Gastrocnemius medialis (tissue), 4 donors: ENCODE data around the gene ZNRD2. TPM values are rescaled to one million over a fixed set of nuclear protein-coding genes. Genes with fewer than 3 reads are reported as not detected.

Source experiments
- ATAC-seq, 2 donors: fragments of 150-250 bp; one replicate each; pipeline ENCODE4 v1.9.1; 2016
- DNase-seq, 2 donors: peaks; one replicate each; pipeline ENCODE4 v3.0.0-alpha.2; 2019
- H3K27ac ChIP-seq, 4 donors: fragments of 200-600 bp; sonication (generic); 1 replicate in 1 of 4; 2 replicates in 3 of 4; pipeline ENCODE4 v1.5.1; 2016 to 2018; ENCODE audit warnings: mild to moderate bottlenecking in 2 of 4, moderate library complexity in 1 of 4
- H3K27me3 ChIP-seq, 3 donors: fragments of 200-600 bp; sonication (generic) in 2 of 3; 1 replicate in 1 of 3; 2 replicates in 2 of 3; pipeline versions ENCODE4 v1.5.1 to v1.6.0; 2016 to 2019; ENCODE audit warnings: mild to moderate bottlenecking in 1 of 3, moderate library complexity in 1 of 3
- H3K36me3 ChIP-seq, 2 donors: fragments of 200-600 bp; sonication (generic) in 1 of 2; one replicate each; pipeline ENCODE4 v1.5.1; 2017 to 2018
- H3K4me1 ChIP-seq, 2 donors: fragments of 200-600 bp; sonication (generic) in 1 of 2; one replicate each; pipeline ENCODE4 v1.5.1; 2016 to 2017; ENCODE audit warnings: mild to moderate bottlenecking in 2 of 2
- H3K4me3 ChIP-seq, 4 donors: fragments of 200-600 bp; sonication (generic) in 3 of 4; 1 replicate in 1 of 4; 2 replicates in 3 of 4; pipeline ENCODE4 v1.5.1; 2016 to 2019; ENCODE audit warnings: mild to moderate bottlenecking in 2 of 4
- H3K9me3 ChIP-seq, 3 donors: fragments of 200-600 bp; sonication (generic) in 2 of 3; 1 replicate in 1 of 3; 2 replicates in 2 of 3; pipeline ENCODE4 v1.5.1; 2016 to 2019
- POLR2A ChIP-seq, 2 donors: fragments of 450-650 bp; IDR thresholded peaks; one replicate each; pipeline ENCODE4 v1.6.1; 2017; ENCODE audit warnings: antibody characterized with exemption in 2 of 2, mild to moderate bottlenecking in 2 of 2, moderate library complexity in 2 of 2
- in situ Hi-C, 4 donors: fragments of 200-750 bp; cut with MboI; loops; one replicate each; pipeline versions ENCODE4 v1.15.0 to v1.8.0; 2017; ENCODE audit warnings: low sequenced_read_pairs in 4 of 4
- intact Hi-C: fragments of 100-400 bp; cut with DNase I; formaldehyde crosslinking; loops from one replicate; pipeline ENCODE4 v1.15.1; 2023; ENCODE audit warnings: low total_unique reads
- total RNA-seq, 4 donors: library from RNA; depleted of rRNA; stranded (reverse); fragments of >200 nt; gene quantifications; one replicate each; pipeline versions ENCODE4 v1.1.0 to v1.2.3, GENCODE V29; 2016
- TF ChIP-seq, protein P1 (sequence below), 5 experiments: fragments of 450-650 bp in 3 of 5; fragments of 200-600 bp in 2 of 5; sonication (generic) in 2 of 5; IDR thresholded peaks in 4 of 5; conservative IDR thresholded peaks in 1 of 5; 1 replicate in 4 of 5; 2 replicates in 1 of 5; pipeline ENCODE4 v1.5.1; 2016 to 2019; ENCODE audit warnings: antibody characterized with exemption in 5 of 5, mild to moderate bottlenecking in 3 of 5, moderate library complexity in 3 of 5

Gene ZNRD2
- total RNA-seq, 4 donors from 2014 or later, result 54.7 to 99.4 (median 75.3) TPM

DNA sequence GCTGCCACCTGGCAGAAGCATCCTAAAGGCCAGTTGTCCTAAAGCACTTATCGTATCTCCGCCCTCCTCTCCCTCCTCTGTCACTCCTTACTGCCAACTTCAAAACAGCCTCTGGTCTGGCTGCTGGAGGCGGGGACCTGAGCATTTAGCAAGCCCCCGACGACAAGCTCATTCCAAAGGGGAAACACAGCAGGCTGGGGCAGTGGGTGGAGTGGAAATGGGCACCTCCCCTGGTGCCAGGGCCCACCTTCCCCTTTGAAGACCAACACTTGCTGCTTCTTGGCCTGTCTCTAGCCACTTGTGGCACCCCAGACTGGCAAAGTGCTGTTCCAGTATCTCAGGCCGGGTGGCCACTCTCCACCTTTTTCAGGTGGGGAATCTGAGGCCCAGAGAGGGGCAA, 40.1 kb downstream of the ZNRD2 start:
- ATAC-seq, result no peak
- no peaks in the 10 kb centered on the region for H3K9me3 ChIP-seq
- H3K27me3 ChIP-seq, result no peaks in the 10 kb centered on the region
- peaks cover 38 to 59% of the 10 kb centered on the region in 2 donors for H3K4me1 ChIP-seq
- TF ChIP-seq POLR2A (IDR thresholded peaks at IDR 0.05), result no peak
- TF ChIP-seq, protein P1, sequence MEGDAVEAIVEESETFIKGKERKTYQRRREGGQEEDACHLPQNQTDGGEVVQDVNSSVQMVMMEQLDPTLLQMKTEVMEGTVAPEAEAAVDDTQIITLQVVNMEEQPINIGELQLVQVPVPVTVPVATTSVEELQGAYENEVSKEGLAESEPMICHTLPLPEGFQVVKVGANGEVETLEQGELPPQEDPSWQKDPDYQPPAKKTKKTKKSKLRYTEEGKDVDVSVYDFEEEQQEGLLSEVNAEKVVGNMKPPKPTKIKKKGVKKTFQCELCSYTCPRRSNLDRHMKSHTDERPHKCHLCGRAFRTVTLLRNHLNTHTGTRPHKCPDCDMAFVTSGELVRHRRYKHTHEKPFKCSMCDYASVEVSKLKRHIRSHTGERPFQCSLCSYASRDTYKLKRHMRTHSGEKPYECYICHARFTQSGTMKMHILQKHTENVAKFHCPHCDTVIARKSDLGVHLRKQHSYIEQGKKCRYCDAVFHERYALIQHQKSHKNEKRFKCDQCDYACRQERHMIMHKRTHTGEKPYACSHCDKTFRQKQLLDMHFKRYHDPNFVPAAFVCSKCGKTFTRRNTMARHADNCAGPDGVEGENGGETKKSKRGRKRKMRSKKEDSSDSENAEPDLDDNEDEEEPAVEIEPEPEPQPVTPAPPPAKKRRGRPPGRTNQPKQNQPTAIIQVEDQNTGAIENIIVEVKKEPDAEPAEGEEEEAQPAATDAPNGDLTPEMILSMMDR (IDR thresholded peaks at IDR 0.05 in 4 of 5, conservative IDR thresholded peaks at IDR 0.05 in 1 of 5), result no peak
- H3K27ac ChIP-seq, result peak overlapping the region; percentile 45 to 93 (median 91)
- intact Hi-C loops (no loop called here), in situ Hi-C loops (no loop called here)
- no peak for DNase-seq
- H3K4me3 ChIP-seq, result peak overlapping the region in 3 of 4 donors; percentile 38 to 80 (median 60)
- peaks cover 0 to 6% of the 10 kb centered on the region in 2 donors for H3K36me3 ChIP-seq

DNA sequence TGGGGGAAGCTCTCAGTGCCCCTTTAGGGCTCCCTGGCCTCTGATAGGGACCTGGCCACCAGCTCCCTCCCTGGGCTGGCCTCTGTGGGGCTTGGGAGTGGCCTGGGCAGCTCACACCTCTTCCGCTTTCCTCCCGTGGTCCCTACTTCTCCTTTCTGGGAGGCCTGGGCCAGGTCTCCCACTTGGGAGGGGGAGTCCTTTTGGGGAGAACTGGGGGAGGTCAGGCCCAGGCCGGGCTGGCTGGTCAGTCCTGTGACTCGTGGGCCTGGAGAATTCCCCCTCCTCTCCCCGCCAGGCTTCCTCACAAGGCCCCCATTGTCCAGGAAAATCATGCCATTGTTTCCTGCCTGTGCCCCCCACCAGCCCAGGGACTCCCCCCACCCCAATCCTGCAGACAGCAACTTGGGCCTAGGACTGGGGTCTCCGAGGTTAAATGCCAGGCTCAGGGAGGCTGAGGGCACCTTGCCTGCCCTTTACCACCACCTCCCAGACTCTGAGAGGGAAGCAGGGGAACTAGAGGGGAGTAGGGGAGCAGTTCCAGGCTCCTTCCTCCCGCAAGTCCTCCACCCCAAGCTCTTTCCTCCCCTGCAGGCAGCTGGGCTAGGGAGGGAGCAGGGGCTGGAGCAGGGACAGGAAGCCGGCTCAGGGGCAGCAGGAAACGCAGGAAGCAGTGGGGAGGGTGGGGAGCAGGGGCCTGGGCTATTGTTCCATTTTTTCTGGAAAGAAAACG, 40.9 kb downstream of the ZNRD2 start:
- H3K27ac ChIP-seq, result peak overlapping the region; percentile 82 to 93 (median 91)
- H3K4me3 ChIP-seq, result peak overlapping the region; percentile 10 to 82 (median 70)
- H3K4me1 ChIP-seq, result peaks cover 38 to 60% of the 10 kb centered on the region in 2 donors
- H3K9me3 ChIP-seq, result no peaks in the 10 kb centered on the region
- no peaks in the 10 kb centered on the region for H3K27me3 ChIP-seq
- H3K36me3 ChIP-seq, result no peaks in the 10 kb centered on the region
- no peak for ATAC-seq
- in situ Hi-C loops (no loop called here), intact Hi-C loops (no loop called here)
- no peak for DNase-seq
- no peak for TF ChIP-seq POLR2A (IDR thresholded peaks at IDR 0.05)
- TF ChIP-seq, protein P1 (IDR thresholded peaks at IDR 0.05 in 4 of 5, conservative IDR thresholded peaks at IDR 0.05 in 1 of 5), result no peak

DNA sequence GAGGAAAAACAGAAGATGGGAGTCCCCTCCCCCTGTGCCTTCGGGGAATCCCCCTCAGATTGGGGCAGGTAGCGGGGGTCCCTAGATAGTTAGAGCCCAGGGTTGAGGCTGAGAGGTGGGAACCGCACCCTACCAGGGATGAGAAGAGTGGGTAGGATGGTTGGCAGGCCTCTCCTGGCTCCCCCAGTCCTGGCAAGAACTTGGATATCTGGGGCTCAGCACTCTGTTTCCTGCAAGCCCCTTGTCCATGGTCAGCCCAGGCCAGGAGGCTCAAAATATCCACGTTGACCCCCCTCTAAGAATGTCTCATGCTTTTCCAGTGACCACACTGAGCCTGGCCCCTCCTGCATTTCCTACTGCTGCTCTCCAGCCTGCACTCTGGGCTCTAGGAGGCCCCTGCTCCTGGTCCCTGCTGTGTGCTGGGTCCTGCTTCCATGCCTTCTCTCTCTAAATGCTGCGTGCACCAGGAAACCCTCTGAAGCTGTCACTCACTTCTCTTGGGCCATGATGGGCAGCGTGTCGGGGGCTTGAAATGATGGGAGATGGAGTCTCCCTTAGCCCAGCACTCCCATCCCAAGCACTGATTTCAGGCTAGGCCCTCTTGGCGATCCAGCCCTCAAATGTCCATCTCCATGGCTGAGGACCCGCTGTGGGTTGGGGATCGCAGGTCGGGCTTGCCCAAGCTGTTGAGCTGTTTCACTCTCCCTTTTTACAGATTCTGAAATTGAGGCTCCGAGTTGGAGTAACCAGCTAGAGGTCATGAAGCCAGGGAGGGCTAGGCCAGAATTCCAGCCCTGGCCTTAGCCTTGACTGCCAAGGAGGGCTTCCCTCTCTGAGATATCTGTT, 41.7 kb downstream of the ZNRD2 start:
- TF ChIP-seq, protein P1 (IDR thresholded peaks at IDR 0.05 in 4 of 5, conservative IDR thresholded peaks at IDR 0.05 in 1 of 5), result no peak
- TF ChIP-seq POLR2A (IDR thresholded peaks at IDR 0.05), result no peak
- H3K36me3 ChIP-seq, result peaks cover 0 to under 1% of the 10 kb centered on the region in 2 donors
- H3K4me1 ChIP-seq, result peaks cover 40 to 63% of the 10 kb centered on the region in 2 donors
- ATAC-seq, result no peak
- H3K4me3 ChIP-seq, result peak overlapping the region; percentile 10 to 82 (median 70)
- DNase-seq, result no peak
- in situ Hi-C loops, result no loop called here
- no peaks in the 10 kb centered on the region for H3K9me3 ChIP-seq
- H3K27ac ChIP-seq, result peak overlapping the region; percentile 82 to 93 (median 91)
- intact Hi-C loops, result no loop called here
- H3K27me3 ChIP-seq, result no peaks in the 10 kb centered on the region

DNA sequence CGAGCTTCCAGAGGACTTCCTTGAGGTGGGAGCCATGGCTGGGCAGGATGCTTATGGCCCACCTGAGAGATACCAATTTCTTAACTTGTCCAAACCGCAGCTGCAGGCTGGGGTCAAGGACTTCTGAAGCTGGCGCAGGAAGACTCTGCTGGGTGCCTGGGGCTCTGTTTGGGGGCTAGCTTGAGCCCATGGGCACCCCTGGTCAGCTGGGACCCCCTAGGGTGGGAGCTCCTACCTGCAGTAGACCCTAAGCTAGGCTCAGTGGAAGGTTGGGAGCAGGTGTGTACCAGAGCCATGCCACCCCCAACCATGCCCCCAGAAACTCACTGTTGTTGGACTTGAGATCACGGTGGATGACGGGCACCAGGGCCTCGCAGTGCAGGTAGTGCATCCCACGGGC, 42.4 kb downstream of the ZNRD2 start:
- Histone ChIP-seq H3K36me3 (peaks cover 0 to 8% of the 10 kb centered on the region in 2 donors), H3K9me3 (no peaks in the 10 kb centered on the region), H3K27ac (peak overlapping the region; percentile 82 to 93 (median 91)), H3K27me3 (no peaks in the 10 kb centered on the region), H3K4me1 (peaks cover 37 to 62% of the 10 kb centered on the region in 2 donors), H3K4me3 (peak overlapping the region; percentile 60 to 82 (median 74))
- TF ChIP-seq, protein P1 (IDR thresholded peaks at IDR 0.05 in 4 of 5, conservative IDR thresholded peaks at IDR 0.05 in 1 of 5), result no peak
- TF ChIP-seq POLR2A (IDR thresholded peaks at IDR 0.05), result no peak
- DNase-seq, result no peak
- in situ Hi-C loops, result no loop called here
- ATAC-seq, result no peak
- intact Hi-C loops, result no loop called here
